GM23338 (cell line): ENCODE measurements around the gene ZFP92. TPM values are rescaled to one million over a fixed set of nuclear protein-coding genes. Genes with fewer than 3 reads are reported as not detected.

Source experiments
- ATAC-seq: fragments of 200-7000 bp; cut with Tn5 transposase; 3 replicates; pipeline ENCODE4 v1.9.1; 2020
- DNase-seq: peaks from one replicate; pipeline ENCODE4 v3.0.0-alpha.2; 2015; ENCODE audit warnings: low spot score
- H2AFZ ChIP-seq: fragments of 200-600 bp; sonication (generic); 2 replicates; pipeline ENCODE4 v1.8.0; 2016; ENCODE audit warnings: antibody characterized with exemption, mild to moderate bottlenecking, moderate library complexity
- H3F3A ChIP-seq: fragments of 200-600 bp; sonication (generic); replicated peaks from 2 replicates; pipeline ENCODE4 v1.8.0; 2017; ENCODE audit warnings: antibody characterized with exemption, mixed run types, low read depth
- H3K27ac ChIP-seq: fragments of 200-600 bp; sonication (generic); 2 replicates; pipeline ENCODE4 v1.6.1; 2016; ENCODE audit warnings: low read depth
- H3K27me3 ChIP-seq: fragments of 200-600 bp; sonication (generic); 2 replicates; pipeline ENCODE4 v1.8.0; 2016; ENCODE audit warnings: mild to moderate bottlenecking, mixed run types, moderate library complexity; ENCODE audit not compliant: insufficient read depth
- H3K36me3 ChIP-seq: fragments of 200-600 bp; sonication (generic); 2 replicates; pipeline ENCODE4 v1.8.0; 2016; ENCODE audit warnings: mild to moderate bottlenecking; ENCODE audit not compliant: insufficient read depth
- H3K4me1 ChIP-seq: fragments of 200-600 bp; sonication (generic); 2 replicates; pipeline ENCODE4 v1.8.0; 2016; ENCODE audit warnings: mild to moderate bottlenecking, moderate library complexity; ENCODE audit not compliant: insufficient read depth
- H3K4me2 ChIP-seq: fragments of 200-600 bp; sonication (generic); 2 replicates; pipeline ENCODE4 v1.7.1; 2017; ENCODE audit warnings: mixed run types
- H3K4me3 ChIP-seq: fragments of 200-600 bp; sonication (generic); 2 replicates; pipeline ENCODE4 v1.6.1; 2016; ENCODE audit warnings: mixed run types
- H3K79me2 ChIP-seq: fragments of 200-600 bp; sonication (generic); replicated peaks from 2 replicates; pipeline ENCODE4 v1.8.0; 2017; ENCODE audit warnings: mild to moderate bottlenecking; ENCODE audit not compliant: insufficient read depth
- H3K9me2 ChIP-seq: fragments of 200-600 bp; sonication (generic); 2 replicates; pipeline ENCODE4 v1.8.0; 2017; ENCODE audit not compliant: insufficient read depth
- H4K20me1 ChIP-seq: fragments of 200-600 bp; sonication (generic); replicated peaks from 2 replicates; pipeline ENCODE4 v1.8.0; 2017; ENCODE audit warnings: mild to moderate bottlenecking; ENCODE audit not compliant: insufficient read depth
- H3K27ac Mint-ChIP-seq: 2 replicates; pipeline ENCODE4 v1.8.0; 2020; ENCODE audit warnings: inconsistent platforms, mild to moderate bottlenecking, moderate library complexity, mixed read lengths
- H3K27me3 Mint-ChIP-seq: 3 replicates; pipeline ENCODE4 v1.8.0; 2022; ENCODE audit warnings: low read depth, mild to moderate bottlenecking, moderate library complexity, mixed read lengths, inconsistent platforms; ENCODE audit not compliant: insufficient read depth, poor library complexity
- H3K36me3 Mint-ChIP-seq: 3 replicates; pipeline ENCODE4 v1.8.0; 2021; ENCODE audit warnings: low read depth, mild to moderate bottlenecking, inconsistent platforms, moderate library complexity, mixed read lengths
- H3K4me1 Mint-ChIP-seq: 3 replicates; pipeline ENCODE4 v1.8.0; 2020; ENCODE audit warnings: mild to moderate bottlenecking, inconsistent platforms, mixed read lengths
- H3K4me3 Mint-ChIP-seq: 3 replicates; pipeline ENCODE4 v1.8.0; 2021; ENCODE audit warnings: moderate library complexity, mild to moderate bottlenecking, inconsistent platforms, mixed read lengths
- H3K9me3 Mint-ChIP-seq: 3 replicates; pipeline ENCODE4 v1.8.0; 2020; ENCODE audit warnings: moderate library complexity, mild to moderate bottlenecking, inconsistent platforms, mixed read lengths
- CREB1 ChIP-seq: fragments of 250-450 bp; sonication (Bioruptor Pico); IDR thresholded peaks from 2 replicates; pipeline ENCODE4 v1.5.0; 2020; ENCODE audit warnings: low read depth, mild to moderate bottlenecking, moderate library complexity
- CTCF ChIP-seq, 2 experiments: fragments of 200-600 bp in 1 of 2; sonication (generic) in 1 of 2; conservative IDR thresholded peaks; 2 replicates each; pipeline versions ENCODE4 v1.5.1 to v1.6.1; 2016 to 2017; ENCODE audit warnings: antibody characterized with exemption in 2 of 2, low read depth in 2 of 2, mild to moderate bottlenecking in 2 of 2, moderate library complexity in 1 of 2
- ETS1 ChIP-seq: IDR thresholded peaks from 2 replicates; pipeline ENCODE4 v1.6.1; 2016; ENCODE audit warnings: antibody characterized with exemption
- EZH2 ChIP-seq: fragments of 200-600 bp; sonication (generic); IDR thresholded peaks from one replicate; pipeline ENCODE4 v1.8.0; 2017; ENCODE audit warnings: antibody characterized with exemption, mild to moderate bottlenecking, low read depth; ENCODE audit not compliant: unreplicated experiment
- EZH2phosphoT487 ChIP-seq: fragments of 200-600 bp; sonication (generic); IDR thresholded peaks from one replicate; pipeline ENCODE4 v1.8.1; 2018; ENCODE audit warnings: antibody characterized with exemption; ENCODE audit not compliant: unreplicated experiment
- JUNB ChIP-seq: IDR thresholded peaks from one replicate; pipeline ENCODE4 v1.6.1; 2016; ENCODE audit warnings: antibody characterized with exemption; ENCODE audit not compliant: unreplicated experiment
- NANOG ChIP-seq: IDR thresholded peaks from 2 replicates; pipeline ENCODE4 v1.6.1; 2016; ENCODE audit warnings: antibody characterized with exemption, borderline replicate concordance
- POLR2AphosphoS5 ChIP-seq: IDR thresholded peaks from 2 replicates; pipeline ENCODE4 v1.6.1; 2016; ENCODE audit warnings: antibody characterized with exemption, low read depth
- REST ChIP-seq: IDR thresholded peaks from one replicate; pipeline ENCODE4 v1.6.1; 2018; ENCODE audit warnings: antibody characterized with exemption; ENCODE audit not compliant: unreplicated experiment
- STAT1 ChIP-seq: IDR thresholded peaks from one replicate; pipeline ENCODE4 v1.6.1; 2016; ENCODE audit warnings: antibody characterized with exemption; ENCODE audit not compliant: unreplicated experiment
- ZNF114 ChIP-seq: fragments of 250-450 bp; sonication (Bioruptor Pico); IDR thresholded peaks from 2 replicates; pipeline ENCODE4 v1.5.0; 2020; ENCODE audit warnings: mild to moderate bottlenecking, moderate library complexity
- ZNF331 ChIP-seq: fragments of 250-450 bp; sonication (Bioruptor Pico); IDR thresholded peaks from 2 replicates; pipeline ENCODE4 v1.5.0; 2020; ENCODE audit warnings: low read depth, mild to moderate bottlenecking, moderate library complexity
- ZNF462 ChIP-seq: fragments of 250-450 bp; sonication (Bioruptor Pico); IDR thresholded peaks from 2 replicates; pipeline ENCODE4 v1.5.0; 2020; ENCODE audit warnings: mild to moderate bottlenecking, moderate library complexity
- polyA plus RNA-seq: library from polyadenylated mRNA; unstranded; fragments of >200 nt; fragmentation: Nextera tagmentation; extraction: Ambion mirVana; gene quantifications from 2 replicates; pipeline ENCODE4 v1.2.1, GENCODE V29; 2016
- total RNA-seq: library from RNA; depleted of rRNA; stranded (reverse); fragments of >200 nt; shearing (Covaris generic); gene quantifications from 2 replicates; pipeline ENCODE4 v1.2.3, GENCODE V29; 2014

The ZFP92 gene
- total and polyA plus RNA-seq, 2 experiments from 2014 or later = 0.05 to 0.52 TPM

GRCh38 chrX:153377727-153378126, 33.5 kb upstream of the ZFP92 start:
- H3K9me3 Mint-ChIP-seq = peaks cover 6% of the 10 kb centered on the region; the same call in 2 of the 3 replicates
- ATAC-seq = no peak

More at GRCh38 chrX:153377727-153378126, 33.5 kb upstream of the ZFP92 start:
- Histone ChIP-seq H3K79me2 (no peaks in the 10 kb centered on the region), H4K20me1 (no peaks in the 10 kb centered on the region), H3K4me1 (no peaks in the 10 kb centered on the region), H3K27me3 (no peaks in the 10 kb centered on the region), H3F3A (no peaks in the 10 kb centered on the region), H3K9me2 (no peaks in the 10 kb centered on the region), H3K4me2 (no peak overlapping the region), H2AFZ (no peak overlapping the region), H3K27ac (no peak overlapping the region), H3K4me3 (no peak overlapping the region), H3K36me3 (no peaks in the 10 kb centered on the region)
- H3K27ac Mint-ChIP-seq = no peak overlapping the region
- no peak overlapping the region for H3K4me3 Mint-ChIP-seq
- H3K4me1 Mint-ChIP-seq = peaks cover 6% of the 10 kb centered on the region; the same call in 2 of the 3 replicates
- peaks cover 3% of the 10 kb centered on the region for H3K27me3 Mint-ChIP-seq
- peaks cover 3% of the 10 kb centered on the region; the same call in 2 of the 3 replicates for H3K36me3 Mint-ChIP-seq
- TF ChIP-seq JUNB = no peak
- no peak for TF ChIP-seq EZH2phosphoT487
- TF ChIP-seq ZNF114 (CRISPR knock-in tag) = no peak
- no peak for TF ChIP-seq CTCF (conservative IDR thresholded peaks at IDR 0.05; ENCODE audit: low read depth in 2 of 2)
- no peak for TF ChIP-seq EZH2
- TF ChIP-seq CREB1 (CRISPR knock-in tag) = no peak
- no peak for TF ChIP-seq ZNF462 (CRISPR knock-in tag)
- no peak for TF ChIP-seq REST
- TF ChIP-seq POLR2AphosphoS5 = no peak
- no peak for TF ChIP-seq STAT1
- no peak for TF ChIP-seq ETS1
- no peak for TF ChIP-seq NANOG
- no peak for TF ChIP-seq ZNF331 (CRISPR knock-in tag)
- no peak for DNase-seq
